ENCODE measurements around the gene MS4A14.

DNA sequence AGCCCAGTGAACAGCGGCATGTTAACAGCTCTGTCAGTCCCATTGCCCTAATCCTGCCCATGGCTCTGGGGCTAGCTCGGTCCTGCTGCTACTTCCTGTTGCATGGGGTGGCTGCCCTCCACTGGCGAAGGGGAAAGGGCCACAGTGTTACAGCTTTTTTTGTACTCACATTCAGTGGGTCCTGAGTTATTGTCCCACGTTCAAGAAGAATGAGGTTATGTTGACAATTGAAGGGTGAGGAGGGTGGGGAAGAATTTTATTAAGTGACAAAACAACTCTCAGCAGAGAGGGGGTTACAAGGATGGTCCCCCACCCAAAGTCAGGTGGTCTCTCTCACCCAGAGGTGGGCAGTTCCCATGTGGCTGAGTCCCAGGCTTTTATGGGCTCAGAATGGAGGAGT is 35.6 kb upstream of the MS4A14 start:
- no peak for TF ChIP-seq EP300 (IDR thresholded peaks at IDR 0.05)
- TF ChIP-seq, protein P1, sequence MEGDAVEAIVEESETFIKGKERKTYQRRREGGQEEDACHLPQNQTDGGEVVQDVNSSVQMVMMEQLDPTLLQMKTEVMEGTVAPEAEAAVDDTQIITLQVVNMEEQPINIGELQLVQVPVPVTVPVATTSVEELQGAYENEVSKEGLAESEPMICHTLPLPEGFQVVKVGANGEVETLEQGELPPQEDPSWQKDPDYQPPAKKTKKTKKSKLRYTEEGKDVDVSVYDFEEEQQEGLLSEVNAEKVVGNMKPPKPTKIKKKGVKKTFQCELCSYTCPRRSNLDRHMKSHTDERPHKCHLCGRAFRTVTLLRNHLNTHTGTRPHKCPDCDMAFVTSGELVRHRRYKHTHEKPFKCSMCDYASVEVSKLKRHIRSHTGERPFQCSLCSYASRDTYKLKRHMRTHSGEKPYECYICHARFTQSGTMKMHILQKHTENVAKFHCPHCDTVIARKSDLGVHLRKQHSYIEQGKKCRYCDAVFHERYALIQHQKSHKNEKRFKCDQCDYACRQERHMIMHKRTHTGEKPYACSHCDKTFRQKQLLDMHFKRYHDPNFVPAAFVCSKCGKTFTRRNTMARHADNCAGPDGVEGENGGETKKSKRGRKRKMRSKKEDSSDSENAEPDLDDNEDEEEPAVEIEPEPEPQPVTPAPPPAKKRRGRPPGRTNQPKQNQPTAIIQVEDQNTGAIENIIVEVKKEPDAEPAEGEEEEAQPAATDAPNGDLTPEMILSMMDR (IDR thresholded peaks at IDR 0.05), result no peak

Data from tibial nerve (tissue), 4 donors.